H1 (cell line): Measurements from ENCODE around the gene GAPDHS. TPM values are rescaled to one million over a fixed set of nuclear protein-coding genes. Genes with fewer than 3 reads are reported as not detected.

Experiments
- CTCF ChIA-PET: fragments of 300-600 bp; sonication (Branson Sonifier 250); formaldehyde crosslinking; loops from one replicate; lab custom pipeline; 2021; ENCODE audit not compliant: partially characterized antibody; lab: Charles Lee
- POLR2A ChIA-PET: fragments of 300-600 bp; sonication (Branson Sonifier 250); formaldehyde crosslinking; loops from one replicate; lab custom pipeline; 2021; ENCODE audit warnings: inconsistent platforms; ENCODE audit not compliant: partially characterized antibody; lab: Charles Lee
- DNase-seq, 2 experiments: peaks; one replicate each; pipeline versions ENCODE4 v3.0.0 to v3.0.0-alpha.2; 2010 to 2022; ENCODE audit warnings: low spot score in 2 of 2, low read depth in 1 of 2, mixed read lengths in 1 of 2
- FAIRE-seq: peaks from 2 replicates; lab custom pipeline; 2011; peaks lifted over from hg19 to GRCh38; lab: Jason Lieb, UNC
- H2AFZ ChIP-seq: 2 replicates; pipeline ENCODE4 v1.8.1; 2012; ENCODE audit warnings: low read length, inconsistent platforms
- H2AK5ac ChIP-seq: 2 replicates; pipeline ENCODE4 v1.6.1; 2013; ENCODE audit warnings: low read depth, low read length
- H2BK120ac ChIP-seq: replicated peaks from 2 replicates; pipeline ENCODE3; 2013; ENCODE audit warnings: low read depth, low read length, inconsistent platforms
- H2BK12ac ChIP-seq: 2 replicates; pipeline ENCODE4 v1.6.1; 2013; ENCODE audit warnings: low read depth, low read length
- H2BK15ac ChIP-seq: 2 replicates; pipeline ENCODE4 v1.6.1; 2013; ENCODE audit warnings: low read length
- H2BK20ac ChIP-seq: 2 replicates; pipeline ENCODE4 v1.6.1; 2013; ENCODE audit warnings: low read length
- H2BK5ac ChIP-seq: 2 replicates; pipeline ENCODE4 v1.6.1; 2013; ENCODE audit warnings: low read depth, low read length
- H3K14ac ChIP-seq: 2 replicates; pipeline ENCODE4 v1.6.1; 2013; ENCODE audit warnings: inconsistent platforms; ENCODE audit not compliant: insufficient read length
- H3K18ac ChIP-seq: 2 replicates; pipeline ENCODE4 v1.6.1; 2013; ENCODE audit warnings: low read length; ENCODE audit errors: extremely low read depth
- H3K23ac ChIP-seq: 2 replicates; pipeline ENCODE4 v1.6.1; 2013; ENCODE audit warnings: inconsistent platforms; ENCODE audit not compliant: insufficient read length
- H3K23me2 ChIP-seq: 2 replicates; pipeline ENCODE4 v1.6.1; 2013; ENCODE audit warnings: low read depth, low read length
- H3K27ac ChIP-seq: 2 replicates; pipeline ENCODE4 v1.6.1; 2011; ENCODE audit warnings: low read depth, low read length, inconsistent platforms
- H3K27me3 ChIP-seq, 4 experiments: replicated peaks in 1 of 4; 1 replicate in 1 of 4; 2 replicates in 3 of 4; pipeline versions ENCODE4 v1.6.1 to v1.8.1; 2011 to 2013; ENCODE audit warnings: low read length in 3 of 4, mild to moderate bottlenecking in 3 of 4, inconsistent platforms in 2 of 4, mixed read lengths in 2 of 4, moderate library complexity in 1 of 4; ENCODE audit not compliant: control insufficient read depth in 3 of 4, insufficient read depth in 3 of 4; ENCODE audit errors: extremely low read depth in 1 of 4
- H3K36me3 ChIP-seq, 4 experiments: 2 replicates each; pipeline versions ENCODE4 v1.6.1 to v1.8.1; 2011 to 2013; ENCODE audit warnings: mild to moderate bottlenecking in 4 of 4, low read length in 3 of 4, moderate library complexity in 2 of 4, control low read depth in 1 of 4, inconsistent platforms in 1 of 4; ENCODE audit not compliant: insufficient read depth in 4 of 4, control insufficient read depth in 2 of 4
- H3K4ac ChIP-seq: replicated peaks from 2 replicates; pipeline ENCODE3; 2013; ENCODE audit warnings: low read length, low read depth, mixed read lengths, inconsistent platforms; ENCODE audit not compliant: insufficient read length
- H3K4me1 ChIP-seq, 4 experiments: replicated peaks in 1 of 4; 1 replicate in 1 of 4; 2 replicates in 3 of 4; pipeline versions ENCODE4 v1.6.1 to v1.8.1; 2011 to 2013; ENCODE audit warnings: low read length in 3 of 4, inconsistent platforms in 2 of 4, mixed read lengths in 1 of 4; ENCODE audit not compliant: insufficient read depth in 4 of 4, control insufficient read depth in 3 of 4
- H3K4me2 ChIP-seq, 2 experiments: 2 replicates each; pipeline versions ENCODE4 v1.6.1 to v1.8.1; 2011 to 2013; ENCODE audit warnings: low read depth in 2 of 2, low read length in 2 of 2, control low read depth in 1 of 2, inconsistent platforms in 1 of 2, mild to moderate bottlenecking in 1 of 2; ENCODE audit not compliant: insufficient read depth in 1 of 2
- H3K4me3 ChIP-seq, 4 experiments: fragments of 200-600, 300-600 bp in 1 of 4; sonication (generic), shearing (Covaris generic), sonication (Bioruptor Twin) in 1 of 4; 2 replicates each; pipeline versions ENCODE4 v1.5.1 to v1.8.1; 2011 to 2016; ENCODE audit warnings: low read length in 4 of 4, low read depth in 3 of 4, control low read depth in 2 of 4, inconsistent platforms in 2 of 4, mild to moderate bottlenecking in 2 of 4, mixed read lengths in 1 of 4, moderate library complexity in 1 of 4; ENCODE audit not compliant: insufficient read depth in 2 of 4; ENCODE audit errors: extremely low read depth in 1 of 4
- H3K56ac ChIP-seq: replicated peaks from 2 replicates; pipeline ENCODE3; 2013; ENCODE audit warnings: low read depth, mild to moderate bottlenecking, mixed read lengths, low read length, inconsistent platforms; ENCODE audit not compliant: insufficient read length
- H3K79me1 ChIP-seq: 2 replicates; pipeline ENCODE4 v1.6.1; 2013; ENCODE audit warnings: low read depth, low read length, control low read depth
- H3K79me2 ChIP-seq, 2 experiments: 2 replicates each; pipeline versions ENCODE4 v1.6.1 to v1.8.1; 2012 to 2013; ENCODE audit warnings: low read length in 2 of 2, mild to moderate bottlenecking in 2 of 2, inconsistent platforms in 1 of 2; ENCODE audit not compliant: insufficient read depth in 2 of 2, control insufficient read depth in 1 of 2
- H3K9ac ChIP-seq, 4 experiments: replicated peaks in 1 of 4; 1 replicate in 1 of 4; 2 replicates in 3 of 4; pipeline versions ENCODE4 v1.6.1 to v1.8.1; 2011 to 2013; ENCODE audit warnings: low read depth in 3 of 4, low read length in 3 of 4, control low read depth in 2 of 4, mild to moderate bottlenecking in 2 of 4, moderate library complexity in 2 of 4, inconsistent platforms in 1 of 4; ENCODE audit errors: extremely low read depth in 1 of 4
- H3K9me3 ChIP-seq, 2 experiments: 2 replicates each; pipeline versions ENCODE4 v1.6.1 to v1.8.1; 2012 to 2013; ENCODE audit warnings: mild to moderate bottlenecking in 2 of 2, moderate library complexity in 2 of 2, control low read depth in 1 of 2, inconsistent platforms in 1 of 2, low read depth in 1 of 2, low read length in 1 of 2, mixed read lengths in 1 of 2; ENCODE audit not compliant: insufficient read depth in 2 of 2
- H4K20me1 ChIP-seq, 2 experiments: replicated peaks in 1 of 2; 2 replicates each; pipeline versions ENCODE3 to v1.8.1; 2011 to 2013; ENCODE audit warnings: inconsistent platforms in 2 of 2, low read length in 2 of 2, mild to moderate bottlenecking in 1 of 2; ENCODE audit not compliant: insufficient read depth in 2 of 2, control insufficient read depth in 1 of 2
- H4K5ac ChIP-seq: 2 replicates; pipeline ENCODE4 v1.6.1; 2013; ENCODE audit warnings: low read length, low read depth, mixed read lengths, inconsistent platforms; ENCODE audit not compliant: insufficient read length
- H4K8ac ChIP-seq: 2 replicates; pipeline ENCODE4 v1.8.0; 2013; ENCODE audit warnings: mild to moderate bottlenecking, moderate library complexity, low read length, inconsistent platforms; ENCODE audit not compliant: insufficient read depth; ENCODE audit errors: extremely low read depth
- H4K91ac ChIP-seq: replicated peaks from 2 replicates; pipeline ENCODE3; 2013; ENCODE audit warnings: low read length, mixed read lengths, inconsistent platforms; ENCODE audit not compliant: insufficient read length
- ASH2L ChIP-seq: fragments of 200-600, 300-600 bp; sonication (generic); IDR thresholded peaks from one replicate; pipeline ENCODE4 v1.7.1; 2017; ENCODE audit warnings: low read length
- HDAC2 ChIP-seq, 2 experiments: fragments of 300-600 bp in 1 of 2; sonication (generic) in 1 of 2; IDR thresholded peaks; 2 replicates each; pipeline ENCODE4 v1.6.1; 2011 to 2012; ENCODE audit warnings: low read depth in 2 of 2, low read length in 2 of 2, mild to moderate bottlenecking in 2 of 2, moderate library complexity in 2 of 2, borderline replicate concordance in 1 of 2, inconsistent platforms in 1 of 2
- SRF ChIP-seq: IDR thresholded peaks from 2 replicates; pipeline ENCODE4 v1.6.1; 2011; ENCODE audit warnings: mild to moderate bottlenecking, low read depth, low read length, moderate library complexity
- TAF1 ChIP-seq: IDR thresholded peaks from 2 replicates; pipeline ENCODE4 v1.6.1; 2011; ENCODE audit warnings: mild to moderate bottlenecking, low read depth, low read length
- WGBS, 2 experiments: shearing (Covaris generic) in 1 of 2; methylation state at CpG; one replicate each; pipeline versions ENCODE4 v1.1.6 to v1.1.7; 2013 to 2015; ENCODE audit warnings: low lambda C conversion rate in 2 of 2, mixed read lengths in 2 of 2, inconsistent platforms in 1 of 2, low coverage in 1 of 2, missing lambda C conversion rate in 1 of 2; ENCODE audit not compliant: insufficient replicate concordance in 2 of 2, insufficient coverage in 1 of 2, insufficient read length in 1 of 2; ENCODE audit errors: extremely low coverage in 1 of 2, missing lambda C conversion rate in 1 of 2; 5-methylcytosine and 5-hydroxymethylcytosine counted together
- polyA plus RNA-seq, 7 experiments: library from polyadenylated mRNA; depleted of rRNA in 3 of 7; stranded (reverse) in 5 of 7; unstranded in 2 of 7; fragments of >200 nt in 5 of 7; fragments of 200-250 nt in 2 of 7; gene quantifications; 1 replicate in 5 of 7; 2 replicates in 1 of 7; 4 replicates in 1 of 7; pipeline versions ENCODE4 v1.2.1 to v1.2.3, GENCODE V29; 2011 to 2013; ENCODE audit warnings: missing spikeins in 2 of 7, mixed read lengths in 2 of 7
- total RNA-seq: library from RNA; stranded (reverse); fragmentation: NEBNext Ultra II Directional; extraction: Animal tissue kit (Norgen Biotek cat#: 25700); gene quantifications from 2 replicates; pipeline ENCODE4 v1.2.1, GENCODE V29; 2021
- TF ChIP-seq, protein P1 (sequence below): IDR thresholded peaks from 2 replicates; pipeline ENCODE4 v1.6.1; 2011; ENCODE audit warnings: low read depth, mild to moderate bottlenecking, low read length; ENCODE audit not compliant: insufficient read depth
- TF ChIP-seq, protein P2 (sequence below): IDR thresholded peaks from 2 replicates; pipeline ENCODE4 v1.6.1; 2011; ENCODE audit warnings: low read length, improper control_type of control experiment
- TF ChIP-seq, protein P3 (sequence below): IDR thresholded peaks from 2 replicates; pipeline ENCODE4 v1.6.1; 2012; ENCODE audit warnings: inconsistent platforms

The GAPDHS gene
- total and polyA plus RNA-seq, 2 of the 8 experiments (the other 6 are each of a cell fraction or from before 2014, with no cell fraction given): 0.26 TPM; not detected in 1

DNA sequence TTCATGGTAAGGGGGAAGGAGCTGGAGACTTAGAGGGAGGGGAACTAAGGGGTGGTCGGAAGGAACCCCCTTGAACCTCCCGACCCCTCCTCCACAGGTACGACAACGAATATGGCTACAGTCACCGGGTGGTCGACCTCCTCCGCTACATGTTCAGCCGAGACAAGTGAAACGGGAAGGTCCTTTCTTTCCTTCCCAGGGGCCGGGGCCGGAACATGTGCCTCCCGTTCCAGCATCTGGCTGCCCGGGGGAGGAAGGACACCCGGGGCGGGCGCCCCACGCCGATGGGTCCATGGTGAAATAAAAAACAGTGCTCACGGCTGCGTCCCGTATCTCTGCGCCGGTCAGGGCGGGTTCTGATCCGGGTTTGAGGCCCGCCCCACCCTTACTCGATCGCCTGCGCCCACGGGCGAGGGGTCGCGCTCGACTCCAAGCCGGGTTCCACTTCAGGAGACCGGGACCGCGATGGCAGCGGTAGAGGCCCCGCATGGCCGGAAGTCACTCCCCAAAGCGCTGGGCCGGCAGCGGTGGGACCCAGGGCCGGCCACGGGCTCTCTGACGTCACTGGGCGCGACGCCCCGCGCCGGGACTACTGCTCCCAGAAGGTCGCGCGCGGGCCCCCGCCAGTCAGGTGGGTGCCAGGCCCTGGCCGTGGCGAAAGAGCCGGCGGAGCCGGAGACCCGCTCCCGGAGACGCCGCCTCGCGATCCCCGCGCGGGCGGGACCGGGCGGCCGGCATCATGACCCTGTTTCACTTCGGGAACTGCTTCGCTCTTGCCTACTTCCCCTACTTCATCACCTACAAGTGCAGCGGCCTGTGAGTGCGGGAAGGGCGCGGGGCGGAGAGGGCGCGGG is 12.0 kb downstream of the GAPDHS start, which contains the start of gene TMEM147:
Gene TMEM147 (plus strand): TSS at position 626 of the 854 bp plus-strand sequence. CDS start 114 bp downstream, at position 740.
- H4K20me1 ChIP-seq: peaks cover 4 to 14% of the 10 kb centered on the region in 2 experiments
- TF ChIP-seq, protein P1, sequence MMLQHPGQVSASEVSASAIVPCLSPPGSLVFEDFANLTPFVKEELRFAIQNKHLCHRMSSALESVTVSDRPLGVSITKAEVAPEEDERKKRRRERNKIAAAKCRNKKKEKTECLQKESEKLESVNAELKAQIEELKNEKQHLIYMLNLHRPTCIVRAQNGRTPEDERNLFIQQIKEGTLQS: peak; percentile 94
- TF ChIP-seq ASH2L (peak; percentile 53), HDAC2 (IDR thresholded peaks at IDR 0.05; ENCODE audit: borderline replicate concordance in 1 of 2, low read depth in 2 of 2, low read length in 2 of 2) (peak in 1 of 2 experiments; percentile 40; a peak in 1 of 4 replicates), SRF (peak; percentile 72), TAF1 (peak; percentile 78)
- TF ChIP-seq, protein P2, sequence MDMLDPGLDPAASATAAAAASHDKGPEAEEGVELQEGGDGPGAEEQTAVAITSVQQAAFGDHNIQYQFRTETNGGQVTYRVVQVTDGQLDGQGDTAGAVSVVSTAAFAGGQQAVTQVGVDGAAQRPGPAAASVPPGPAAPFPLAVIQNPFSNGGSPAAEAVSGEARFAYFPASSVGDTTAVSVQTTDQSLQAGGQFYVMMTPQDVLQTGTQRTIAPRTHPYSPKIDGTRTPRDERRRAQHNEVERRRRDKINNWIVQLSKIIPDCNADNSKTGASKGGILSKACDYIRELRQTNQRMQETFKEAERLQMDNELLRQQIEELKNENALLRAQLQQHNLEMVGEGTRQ: peak; percentile 76
- TF ChIP-seq, protein P3, sequence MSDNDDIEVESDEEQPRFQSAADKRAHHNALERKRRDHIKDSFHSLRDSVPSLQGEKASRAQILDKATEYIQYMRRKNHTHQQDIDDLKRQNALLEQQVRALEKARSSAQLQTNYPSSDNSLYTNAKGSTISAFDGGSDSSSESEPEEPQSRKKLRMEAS: peak; percentile 61

More for the DNA sequence above, 12.0 kb downstream of the GAPDHS start, which contains the start of gene TMEM147:
- FAIRE-seq (no peak), DNase-seq (peak; percentile 50 to 95)
- Histone ChIP-seq H3K79me1 (peaks cover 18% of the 10 kb centered on the region; the same call in 1 of the 2 replicates), H2AK5ac (peak within 1 kb of the TSS; percentile 68; the same call in 1 of the 2 replicates), H3K4me3 (peak within 1 kb of the TSS; percentile 88 to 97 (median 94)), H3K9me3 (no peaks in the 10 kb centered on the region), H3K14ac (no peak within 1 kb of the TSS), H3K4me2 (peak within 1 kb of the TSS; percentile 84 to 90), H3K4me1 (peaks cover 0 to 13% (median 2%) of the 10 kb centered on the region in 4 experiments; a peak in 3 of 7 replicates), H3K9ac (peak within 1 kb of the TSS; percentile 80 to 85 (median 84)), H3K23ac (no peak within 1 kb of the TSS), H3K27ac (peak within 1 kb of the TSS; percentile 78; the same call in 1 of the 2 replicates), H2BK15ac (no peak within 1 kb of the TSS), H3K18ac (peak within 1 kb of the TSS; percentile 95), H3K27me3 (no peaks in the 10 kb centered on the region), H3K56ac (peak within 1 kb of the TSS; percentile 90), H2AFZ (peak within 1 kb of the TSS; percentile 4; the same call in 1 of the 2 replicates), H2BK20ac (no peak within 1 kb of the TSS), H2BK120ac (no peak within 1 kb of the TSS), H4K91ac (peak within 1 kb of the TSS; percentile 68), H3K36me3 (peaks cover 0 to 18% (median 9%) of the 10 kb centered on the region in 4 experiments; a peak in 5 of 8 replicates), H3K4ac (peak within 1 kb of the TSS; percentile 95), H3K23me2 (peaks cover 10% of the 10 kb centered on the region; the same call in 1 of the 2 replicates), H3K79me2 (peaks cover 0 to 31% of the 10 kb centered on the region in 2 experiments; a peak in 2 of 4 replicates), H4K8ac (peak within 1 kb of the TSS; percentile 88), H2BK5ac (peak within 1 kb of the TSS; percentile 84), H4K5ac (peak within 1 kb of the TSS; percentile 80), H2BK12ac (0 out of 2 replicates have a peak within 1 kb of the TSS, but pooled peaks have one; percentile 68)
- POLR2A ChIA-PET: interaction anchor here (2.5 to 4.6 kb wide), 2 partner anchors 12 to 36 kb away, joined by 8 to 23 read pairs; no protein-coding TSS in a partner anchor
- 3% methylated on average over 46 of the region's 85 CpGs; no CpG with 5 or more reads in 1 of the 2 experiments for WGBS, 2 experiments
- CTCF ChIA-PET: interaction anchor here (0.7 to 1.3 kb wide), 2 partner anchors 29 to 50 kb away, joined by 3 read pairs; no protein-coding TSS in a partner anchor
